GM12892 (cell line): Measurements from ENCODE around the gene PAN3.

Experiments used
- POLR2A ChIP-seq: IDR thresholded peaks from 2 replicates; pipeline ENCODE4 v1.6.1; 2011; ENCODE audit warnings: low read depth, low read length, control low read depth
- POLR2AphosphoS5 ChIP-seq: IDR thresholded peaks from 2 replicates; pipeline ENCODE4 v1.6.1; 2011; ENCODE audit warnings: low read depth, low read length, control low read depth

- TF ChIP-seq POLR2AphosphoS5 (no peak), POLR2A (no peak)
Observed at GRCh38 chr13:28172947-28173346, 34.6 kb downstream of the PAN3 start.
